Stomach (tissue), 4 donors: ENCODE measurements around the gene ANKS1B.
"Not testable (repeated sequence)": the region's sequence is repeated elsewhere in the genome, so short reads cannot be mapped to it uniquely, and the experiment has no call there.

Experiments
- EP300 ChIP-seq: sonication (generic); formaldehyde crosslinking; IDR thresholded peaks from one replicate; pipeline ENCODE4 v1.6.1; 2017; ENCODE audit warnings: antibody characterized with exemption
- TF ChIP-seq, protein P1 (sequence below), 7 experiments: fragments of 450-650 bp in 4 of 7; fragments of 200-600 bp in 3 of 7; sonication (generic) in 3 of 7; IDR thresholded peaks; one replicate each; pipeline ENCODE4 v1.5.1; 2016 to 2019; ENCODE audit warnings: antibody characterized with exemption in 7 of 7, control low read depth in 2 of 7, mild to moderate bottlenecking in 1 of 7

GRCh38 chr12:100016304-100016703 is 31.6 kb upstream of the ANKS1B start:
- not testable (repeated sequence) for TF ChIP-seq EP300
- TF ChIP-seq, protein P1, sequence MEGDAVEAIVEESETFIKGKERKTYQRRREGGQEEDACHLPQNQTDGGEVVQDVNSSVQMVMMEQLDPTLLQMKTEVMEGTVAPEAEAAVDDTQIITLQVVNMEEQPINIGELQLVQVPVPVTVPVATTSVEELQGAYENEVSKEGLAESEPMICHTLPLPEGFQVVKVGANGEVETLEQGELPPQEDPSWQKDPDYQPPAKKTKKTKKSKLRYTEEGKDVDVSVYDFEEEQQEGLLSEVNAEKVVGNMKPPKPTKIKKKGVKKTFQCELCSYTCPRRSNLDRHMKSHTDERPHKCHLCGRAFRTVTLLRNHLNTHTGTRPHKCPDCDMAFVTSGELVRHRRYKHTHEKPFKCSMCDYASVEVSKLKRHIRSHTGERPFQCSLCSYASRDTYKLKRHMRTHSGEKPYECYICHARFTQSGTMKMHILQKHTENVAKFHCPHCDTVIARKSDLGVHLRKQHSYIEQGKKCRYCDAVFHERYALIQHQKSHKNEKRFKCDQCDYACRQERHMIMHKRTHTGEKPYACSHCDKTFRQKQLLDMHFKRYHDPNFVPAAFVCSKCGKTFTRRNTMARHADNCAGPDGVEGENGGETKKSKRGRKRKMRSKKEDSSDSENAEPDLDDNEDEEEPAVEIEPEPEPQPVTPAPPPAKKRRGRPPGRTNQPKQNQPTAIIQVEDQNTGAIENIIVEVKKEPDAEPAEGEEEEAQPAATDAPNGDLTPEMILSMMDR (IDR thresholded peaks at IDR 0.05): not testable (repeated sequence)
